Lung (tissue), 12 donors: Measurements from ENCODE around the gene APC2. TPM values are rescaled to one million over a fixed set of nuclear protein-coding genes. Genes with fewer than 3 reads are reported as not detected.

ENCODE experiments used
- ATAC-seq: fragments of 200-7000 bp; cut with Tn5 transposase; one replicate; pipeline ENCODE4 v1.9.1; 2020; ENCODE audit warnings: moderate number of reproducible peaks; ENCODE audit not compliant: insufficient read depth, low FRiP score
- DNase-seq, 3 donors: peaks; one replicate each; pipeline ENCODE4 v3.0.0-alpha.2; 2013 to 2017
- H3K27ac ChIP-seq, 2 donors: one replicate each; pipeline ENCODE4 v1.5.1; 2013; ENCODE audit warnings: mild to moderate bottlenecking in 2 of 2, moderate library complexity in 2 of 2, control low read depth in 1 of 2, inconsistent platforms in 1 of 2, low read depth in 1 of 2, low read length in 1 of 2
- H3K27me3 ChIP-seq, 3 donors: one replicate each; pipeline ENCODE4 v1.5.1; 2013; ENCODE audit warnings: low read length in 2 of 3; ENCODE audit not compliant: control insufficient read depth in 3 of 3, insufficient read depth in 3 of 3
- H3K36me3 ChIP-seq, 4 donors: one replicate each; pipeline ENCODE4 v1.5.1; 2013; ENCODE audit warnings: low read length in 4 of 4, mild to moderate bottlenecking in 1 of 4, moderate library complexity in 1 of 4; ENCODE audit not compliant: control insufficient read depth in 4 of 4, insufficient read depth in 4 of 4
- H3K4me1 ChIP-seq, 5 donors: one replicate each; pipeline ENCODE4 v1.5.1; 2013; ENCODE audit warnings: low read length in 5 of 5, mild to moderate bottlenecking in 2 of 5, moderate library complexity in 1 of 5; ENCODE audit not compliant: control insufficient read depth in 5 of 5, insufficient read depth in 5 of 5
- H3K4me3 ChIP-seq: one replicate; pipeline ENCODE4 v1.5.1; 2013; ENCODE audit warnings: mild to moderate bottlenecking, control low read depth, moderate library complexity
- H3K9ac ChIP-seq, 2 donors: one replicate each; pipeline ENCODE4 v1.5.1; 2013; ENCODE audit warnings: low read length in 2 of 2, control low read depth in 1 of 2; ENCODE audit not compliant: insufficient read depth in 1 of 2
- H3K9me3 ChIP-seq, 4 donors: one replicate each; pipeline ENCODE4 v1.5.1; 2013; ENCODE audit warnings: low read length in 3 of 4, mild to moderate bottlenecking in 1 of 4, moderate library complexity in 1 of 4; ENCODE audit not compliant: control insufficient read depth in 4 of 4, insufficient read depth in 3 of 4
- CTCF ChIP-seq: IDR thresholded peaks from 2 replicates; pipeline ENCODE4 v1.5.1; 2012; ENCODE audit warnings: mild to moderate bottlenecking; ENCODE audit errors: control extremely low read depth, extremely low read depth
- WGBS, 2 donors: extraction: QIAGEN DNeasy Blood & Tissue Kit; methylation state at CpG; one replicate each; pipeline ENCODE4 v1.1.7; 2013; 5-methylcytosine and 5-hydroxymethylcytosine counted together
- polyA plus RNA-seq, 2 donors: library from polyadenylated mRNA; stranded (reverse); fragments of 200-250 nt; gene quantifications; one replicate each; pipeline ENCODE4 v1.2.1, GENCODE V29; 2013
- total RNA-seq, 2 donors: library from RNA; depleted of rRNA in 1 of 2; stranded (reverse); fragments of >200 nt in 1 of 2; gene quantifications; one replicate each; pipeline ENCODE4 v1.2.1, GENCODE V29; 2014 to 2021
- donor health status: control.
- donor health status: control.
- donor health status: Bipolar disorder and iron deficiency.
- donor health status: healthy.
- donor health status: DM: yes; HTN: yes; CAD: no.

The APC2 gene
- total and polyA plus RNA-seq, 4 donors, result 0.01 to 0.37 (median 0.10) TPM

GRCh38 chr19:1509602-1510441 lies 59.9 kb downstream of the APC2 start:
- no peaks in the 10 kb centered on the region for H3K36me3 ChIP-seq
- peaks cover 0 to 8% (median 0%) of the 10 kb centered on the region in 4 donors for H3K9me3 ChIP-seq
- no peak overlapping the region for H3K9ac ChIP-seq
- peaks cover 0 to 40% (median 27%) of the 10 kb centered on the region in 3 donors for H3K27me3 ChIP-seq
- WGBS, 2 donors, result 48 to 51% methylated on average over 11 of the region's 11 CpGs
- DNase-seq (no peak), ATAC-seq (no peak)
- TF ChIP-seq CTCF, result no peak
- no peak overlapping the region for H3K27ac ChIP-seq
- H3K4me3 ChIP-seq, result no peak overlapping the region
- peaks cover 0 to 3% (median 0%) of the 10 kb centered on the region in 5 donors for H3K4me1 ChIP-seq

- Histone ChIP-seq H3K27ac (no peak overlapping the region), H3K9ac (no peak overlapping the region), H3K4me1 (peaks cover 0 to 3% (median 0%) of the 10 kb centered on the region in 5 donors), H3K36me3 (no peaks in the 10 kb centered on the region), H3K4me3 (no peak overlapping the region), H3K9me3 (peaks cover 0 to 6% (median 0%) of the 10 kb centered on the region in 4 donors), H3K27me3 (peaks cover 0 to 42% (median 23%) of the 10 kb centered on the region in 3 donors)
- 31 to 48% methylated on average over 12 to 25 of the region's 25 CpGs for WGBS, 2 donors
- DNase-seq (no peak), ATAC-seq (no peak)
- TF ChIP-seq CTCF, result no peak
Observed at GRCh38 chr19:1510442-1510806, 60.5 kb downstream of the APC2 start.

- peaks cover 0 to 40% (median 21%) of the 10 kb centered on the region in 3 donors for H3K27me3 ChIP-seq
- H3K9me3 ChIP-seq, result peaks cover 0 to 5% (median 0%) of the 10 kb centered on the region in 4 donors
- H3K9ac ChIP-seq, result no peak overlapping the region
- no peaks in the 10 kb centered on the region for H3K36me3 ChIP-seq
- peaks cover 0 to 3% (median 0%) of the 10 kb centered on the region in 5 donors for H3K4me1 ChIP-seq
- no peak for TF ChIP-seq CTCF
- no peak overlapping the region for H3K4me3 ChIP-seq
- ATAC-seq (no peak), DNase-seq (no peak)
- no peak overlapping the region for H3K27ac ChIP-seq
- 38 to 48% methylated on average over 9 of the region's 9 CpGs for WGBS, 2 donors
Observed at GRCh38 chr19:1510807-1511206, 60.9 kb downstream of the APC2 start.
